NCI-H146 (cell line): ENCODE measurements around the gene ADRM1.

Experiments
- DNase-seq: peaks from one replicate; lab custom pipeline; 2025; lab: John Stamatoyannopoulos, UW

ADRM1 gene

DNA sequence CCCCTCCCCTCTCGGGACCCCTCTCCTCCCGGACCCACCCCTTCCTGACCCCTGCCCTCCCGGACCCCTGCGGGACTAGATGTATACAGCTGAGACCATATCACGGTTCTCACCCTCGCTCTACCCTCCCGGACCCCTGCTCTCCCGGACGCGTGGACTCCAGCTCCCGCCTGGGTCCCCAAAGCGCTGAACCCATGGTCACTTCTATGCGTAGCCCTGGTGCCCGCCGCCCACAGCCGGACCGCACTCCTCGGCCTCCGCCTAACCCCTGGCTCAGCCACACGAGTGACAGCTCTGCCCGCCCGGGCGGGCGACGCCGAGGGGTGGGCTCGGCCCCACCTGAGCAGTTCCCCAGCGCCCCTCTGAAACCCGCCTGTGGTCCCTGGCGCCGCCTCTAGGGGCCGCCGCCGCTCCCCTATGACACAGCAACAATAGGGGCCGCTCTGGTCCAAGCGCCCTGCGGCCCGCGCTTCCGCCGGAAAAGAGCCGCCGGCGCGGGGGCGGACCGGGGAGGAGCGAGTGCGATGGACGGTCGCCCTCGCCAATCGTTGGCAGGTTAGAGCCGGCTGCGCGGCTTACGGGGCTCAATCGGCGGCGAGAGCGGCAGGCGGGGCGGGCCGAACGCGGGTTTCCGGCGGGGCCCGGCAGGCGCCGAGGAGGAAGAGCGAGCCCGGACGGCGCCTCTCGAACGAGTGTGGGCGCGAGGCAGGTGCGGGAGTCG is at the start of gene ADRM1:
TSS of gene ADRM1 (plus strand) at position 657 of the 721 bp plus-strand sequence. CDS start 572 bp downstream, outside the sequence.
- DNase-seq, result peak; percentile 96

GRCh38 chr20:62253398-62253797 is 49.4 kb upstream of the ADRM1 start:
- DNase-seq, result no peak

DNA sequence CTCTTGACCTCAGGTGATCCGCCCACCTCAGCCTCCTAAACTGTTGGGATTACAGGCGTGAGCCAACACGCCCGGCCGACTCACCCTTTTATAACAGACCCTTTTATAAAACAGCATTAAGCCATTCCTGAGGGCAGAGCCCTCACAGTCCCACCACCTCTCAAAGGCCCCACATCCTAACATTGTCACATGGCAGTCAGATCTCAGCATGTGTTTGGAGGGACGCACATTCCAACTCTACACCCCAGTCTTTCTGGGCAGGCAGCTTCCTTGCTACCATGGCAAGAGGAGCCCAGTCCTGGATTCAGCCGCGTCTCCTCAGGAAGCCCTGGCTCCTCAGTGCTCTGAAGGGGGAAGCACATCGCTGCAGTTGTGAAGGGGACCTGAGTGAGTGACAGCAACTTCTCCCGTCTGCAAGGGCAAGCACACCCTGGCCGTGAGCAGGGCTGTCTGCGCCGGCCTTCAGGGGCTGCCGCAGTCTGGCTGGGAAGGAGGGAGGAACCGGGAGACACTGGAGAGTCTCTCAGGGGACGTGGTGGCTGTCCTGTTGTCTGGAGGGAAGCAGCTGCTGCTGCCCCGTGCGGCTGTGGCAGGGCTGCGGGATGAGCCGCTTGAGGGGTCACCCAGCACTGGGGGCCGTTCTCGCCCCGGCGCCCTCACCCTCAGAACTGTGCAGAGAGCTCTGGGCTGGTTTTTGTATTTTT is 48.6 kb upstream of the ADRM1 start:
- no peak for DNase-seq

DNA sequence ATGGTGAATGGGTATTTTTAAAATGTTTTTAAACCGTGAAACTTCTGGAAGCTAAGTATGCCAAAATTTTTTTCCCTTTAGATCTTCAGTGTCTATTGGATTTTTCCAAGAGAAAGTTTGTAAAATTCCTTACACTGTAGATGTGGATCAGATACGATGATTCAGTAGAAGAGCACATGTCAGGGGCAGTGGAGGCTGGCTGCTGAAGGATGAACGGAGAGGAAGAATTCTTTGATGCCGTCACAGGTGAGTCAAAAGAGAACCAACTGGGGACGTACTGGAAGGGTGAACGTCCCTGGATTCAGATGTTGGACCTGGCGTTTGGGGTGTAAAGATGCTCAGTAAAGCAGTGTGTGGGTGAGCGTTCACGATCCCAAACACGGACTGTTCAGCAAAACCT is 46.8 kb upstream of the ADRM1 start:
- no peak for DNase-seq

- no peak for DNase-seq
Observed at GRCh38 chr20:62258499-62259293, 44.1 kb upstream of the ADRM1 start.

- DNase-seq, result no peak
Observed at GRCh38 chr20:62259294-62259565, 43.6 kb upstream of the ADRM1 start.

GRCh38 chr20:62262064-62262463 is 40.7 kb upstream of the ADRM1 start:
- DNase-seq, result no peak

DNA sequence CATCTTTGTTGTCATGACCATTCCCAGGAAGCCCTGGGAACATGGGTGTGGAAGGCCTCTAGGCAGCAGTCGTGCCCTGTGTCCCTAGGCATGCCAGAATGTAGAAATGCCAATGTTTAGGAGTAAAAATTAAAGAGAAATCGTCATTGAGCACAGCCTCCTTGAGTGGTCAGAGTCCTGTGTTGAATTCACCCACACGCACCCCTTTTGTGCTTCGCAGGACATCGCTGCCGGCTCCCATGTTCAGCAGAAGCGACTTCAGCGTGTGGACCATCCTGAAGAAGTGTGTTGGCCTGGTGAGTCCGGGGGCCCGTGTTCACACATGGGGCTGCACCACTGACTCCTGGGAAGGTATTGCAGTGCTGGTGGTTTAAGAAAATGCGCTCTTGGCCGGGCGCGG is 39.4 kb upstream of the ADRM1 start:
- DNase-seq, result no peak

- no peak for DNase-seq
Observed at GRCh38 chr20:62265365-62265764, 37.4 kb upstream of the ADRM1 start.

DNA sequence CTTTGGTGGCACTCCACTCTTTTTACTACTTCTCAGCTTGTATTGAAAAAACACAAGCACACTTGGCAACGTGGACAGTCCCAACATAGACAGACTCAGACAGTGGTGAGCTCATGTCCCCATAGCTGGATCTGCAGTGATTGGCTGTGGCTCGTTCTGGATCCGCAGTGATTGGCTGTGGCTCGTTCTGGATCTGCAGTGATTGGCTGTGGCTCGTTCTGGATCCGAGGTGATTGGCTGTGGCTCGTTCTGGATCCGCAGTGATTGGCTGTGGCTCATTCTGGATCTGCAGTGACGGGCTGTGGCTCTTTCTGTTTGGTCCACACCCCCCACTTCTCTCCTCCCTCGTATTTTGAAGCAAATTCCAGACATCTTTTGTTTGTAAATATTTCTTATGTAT is 36.5 kb upstream of the ADRM1 start:
- DNase-seq, result no peak

- no peak for DNase-seq
Observed at GRCh38 chr20:62266851-62267250, 35.9 kb upstream of the ADRM1 start.

- no peak for DNase-seq
Observed at GRCh38 chr20:62267543-62267942, 35.3 kb upstream of the ADRM1 start.

- no peak for DNase-seq
Observed at GRCh38 chr20:62268228-62268900, 34.4 kb upstream of the ADRM1 start.

DNA sequence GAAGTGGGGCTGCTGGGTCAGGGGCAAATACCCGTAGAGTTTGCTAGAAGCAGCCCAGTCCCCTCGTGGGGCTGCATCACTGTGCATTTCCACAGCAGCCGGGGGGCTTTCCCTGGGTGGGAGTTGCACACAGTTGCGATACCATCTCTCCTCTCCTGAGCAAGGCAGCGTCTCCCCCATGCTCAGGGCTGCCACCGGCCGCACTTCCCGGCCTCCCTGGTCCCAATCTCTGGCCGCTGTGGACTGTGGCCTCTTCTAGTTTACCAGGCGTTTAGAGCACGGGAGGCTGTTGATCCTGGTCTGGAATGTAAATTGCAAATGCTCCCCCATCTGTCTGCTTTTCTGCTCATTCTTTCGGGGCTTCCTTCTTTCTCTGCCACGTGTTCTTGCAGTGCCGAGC is 33.4 kb upstream of the ADRM1 start:
- DNase-seq, result no peak

DNA sequence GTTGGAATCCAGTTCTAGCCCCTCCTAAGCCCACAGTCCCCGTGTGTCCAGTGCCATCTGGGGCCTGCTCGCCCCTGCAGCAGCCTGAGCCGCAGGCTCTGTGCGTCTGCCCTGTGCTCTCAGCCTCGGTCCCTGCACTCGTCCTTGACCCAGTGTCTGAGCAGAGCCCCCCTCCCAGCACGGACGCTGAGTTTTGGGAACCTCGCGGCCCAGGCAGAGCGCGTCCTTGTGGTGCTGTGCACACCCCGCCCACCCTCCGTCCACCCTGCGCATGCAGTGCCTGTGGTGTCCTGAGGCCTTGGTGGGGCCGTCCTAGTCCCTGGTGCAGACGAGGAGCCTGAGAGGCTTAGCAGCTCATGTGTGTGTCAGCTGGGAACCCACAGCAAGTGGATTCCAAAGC is 32.9 kb upstream of the ADRM1 start:
- DNase-seq, result no peak

- DNase-seq, result no peak
Observed at GRCh38 chr20:62272200-62272599, 30.6 kb upstream of the ADRM1 start.

DNA sequence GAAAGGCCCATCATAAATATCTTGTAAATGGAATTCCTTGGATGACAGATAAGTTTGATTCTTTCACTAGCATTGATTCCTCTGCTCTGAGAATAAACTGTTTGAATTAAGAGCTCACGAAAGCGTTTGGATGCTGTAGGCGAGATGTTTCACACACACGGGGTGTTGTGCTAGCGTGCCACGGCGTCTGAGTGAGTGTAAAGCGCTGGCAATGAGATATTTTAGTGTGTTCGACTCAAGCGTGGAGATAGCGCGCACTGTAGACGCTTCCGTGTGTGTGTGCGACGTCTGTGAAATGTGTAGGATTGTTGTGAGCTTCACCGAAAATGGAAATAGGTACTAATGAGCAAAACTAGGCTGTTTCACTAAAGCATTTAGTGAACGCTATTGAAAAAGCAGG is 29.4 kb upstream of the ADRM1 start:
- DNase-seq, result no peak

DNA sequence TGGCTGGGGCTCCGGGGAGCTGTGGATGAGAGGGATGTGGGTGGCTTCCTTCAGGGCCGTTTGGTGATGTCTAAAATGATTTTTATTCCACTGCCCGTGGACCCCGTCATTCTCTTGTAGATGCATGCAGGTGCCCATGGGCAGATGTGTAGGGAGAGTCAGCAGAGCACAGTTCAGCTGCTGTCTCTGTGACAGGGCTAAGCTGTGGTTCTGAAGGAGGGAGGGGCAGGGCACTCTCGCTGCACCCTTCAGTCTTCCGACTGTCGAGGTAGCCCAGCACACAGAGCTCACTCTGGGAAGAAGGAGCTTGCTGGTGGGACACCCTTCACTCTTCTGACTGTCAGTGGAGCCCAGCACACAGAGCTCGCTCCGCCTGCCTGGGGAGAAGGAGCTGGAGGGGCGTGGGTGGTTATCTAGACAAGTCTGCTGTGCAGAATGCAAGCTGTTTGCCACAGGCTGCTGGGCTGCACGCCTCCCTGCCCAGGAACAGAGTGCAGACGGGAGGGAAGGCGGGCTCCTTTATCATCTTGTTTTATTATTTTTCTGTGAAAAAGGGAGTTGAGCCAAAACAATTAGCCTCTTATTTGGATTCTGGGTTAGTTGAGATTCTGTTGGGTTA is 28.4 kb upstream of the ADRM1 start:
- DNase-seq, result peak; percentile 19

DNA sequence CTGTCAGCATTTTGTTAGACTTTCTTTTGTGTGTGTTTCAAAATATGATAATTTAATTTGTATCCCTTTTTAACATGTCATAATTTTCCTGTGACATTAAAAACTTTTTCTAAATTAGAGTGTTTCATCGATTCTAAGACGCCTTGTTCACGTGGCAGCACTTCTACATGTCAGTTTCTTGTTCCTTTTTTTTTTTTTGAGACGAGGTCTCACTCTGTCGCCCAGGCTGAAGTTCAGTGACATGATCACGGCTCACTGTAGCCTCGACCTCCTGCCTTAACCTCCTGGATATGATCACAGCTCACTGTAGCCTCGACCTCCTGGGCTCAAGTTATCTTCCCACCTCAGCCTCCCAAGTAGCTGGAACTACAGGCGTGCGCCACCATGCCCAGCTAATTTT is 27.6 kb upstream of the ADRM1 start:
- DNase-seq, result no peak

- no peak for DNase-seq
Observed at GRCh38 chr20:62276439-62276838, 26.4 kb upstream of the ADRM1 start.

GRCh38 chr20:62277253-62277652 is 25.5 kb upstream of the ADRM1 start:
- no peak for DNase-seq

GRCh38 chr20:62280303-62280702 is 22.5 kb upstream of the ADRM1 start:
- no peak for DNase-seq
